ENCODE measurements around the gene GLYR1.

GLYR1 gene

GRCh38 chr16:4890686-4891085 lies 43.6 kb upstream of the GLYR1 start:
- Histone ChIP-seq H3K4me3 (ENCODE audit: low read depth, low read length) (no peak overlapping the region), H3K23ac (ENCODE audit: low read length) (no peak overlapping the region), H2BK5ac (ENCODE audit: low read depth, low read length, poor library complexity) (no peak overlapping the region), H3K14ac (ENCODE audit: low read length) (no peak overlapping the region), H4K12ac (ENCODE audit: low read depth, low read length) (no peak overlapping the region), H4K91ac (ENCODE audit: low read depth, low read length) (no peak overlapping the region), H3K9me3 (ENCODE audit: insufficient read depth, low read depth, low read length) (peaks cover 2% of the 10 kb centered on the region), H3K79me2 (ENCODE audit: control insufficient read depth, insufficient read depth, low read length, poor library complexity) (no peaks in the 10 kb centered on the region), H3K4me2 (ENCODE audit: low read length) (no peak overlapping the region), H2BK12ac (ENCODE audit: low read length) (no peak overlapping the region), H2BK120ac (ENCODE audit: insufficient read depth, low read length, poor library complexity) (no peak overlapping the region), H2AFZ (ENCODE audit: insufficient read depth, low read length, poor library complexity) (no peak overlapping the region), H2AK5ac (ENCODE audit: low read length) (no peak overlapping the region), H3K27me3 (ENCODE audit: insufficient read depth, low read length) (no peaks in the 10 kb centered on the region), H3K4me1 (ENCODE audit: control insufficient read depth in 1 of 2, insufficient read depth in 2 of 2, low read length in 2 of 2) (no peaks in the 10 kb centered on the region), H3K18ac (ENCODE audit: low read length) (no peak overlapping the region), H3K9ac (ENCODE audit: low read length) (no peak overlapping the region), H3K27ac (ENCODE audit: low read depth, low read length) (no peak overlapping the region), H4K8ac (ENCODE audit: low read depth, low read length) (no peak overlapping the region), H3K36me3 (ENCODE audit: control insufficient read depth in 1 of 2, insufficient read depth in 2 of 2, low read length in 2 of 2) (peaks cover 35 to 45% of the 10 kb centered on the region in 2 experiments), H3K4ac (ENCODE audit: low read depth, low read length) (no peak overlapping the region), H3K79me1 (ENCODE audit: low read length) (no peaks in the 10 kb centered on the region)
- DNase-seq, result no peak
- WGBS (ENCODE audit: extremely low coverage, insufficient coverage, insufficient read length), result no CpG with 5 or more reads among the region's 16 CpGs

- H3K4me1 ChIP-seq (ENCODE audit: control insufficient read depth in 1 of 2, insufficient read depth in 2 of 2, low read length in 2 of 2), result no peaks in the 10 kb centered on the region
- no CpG with 5 or more reads among the region's 11 CpGs for WGBS (ENCODE audit: extremely low coverage, insufficient coverage, insufficient read length)
Measured at GRCh38 chr16:4890026-4890425, 42.9 kb upstream of the GLYR1 start.

DNA sequence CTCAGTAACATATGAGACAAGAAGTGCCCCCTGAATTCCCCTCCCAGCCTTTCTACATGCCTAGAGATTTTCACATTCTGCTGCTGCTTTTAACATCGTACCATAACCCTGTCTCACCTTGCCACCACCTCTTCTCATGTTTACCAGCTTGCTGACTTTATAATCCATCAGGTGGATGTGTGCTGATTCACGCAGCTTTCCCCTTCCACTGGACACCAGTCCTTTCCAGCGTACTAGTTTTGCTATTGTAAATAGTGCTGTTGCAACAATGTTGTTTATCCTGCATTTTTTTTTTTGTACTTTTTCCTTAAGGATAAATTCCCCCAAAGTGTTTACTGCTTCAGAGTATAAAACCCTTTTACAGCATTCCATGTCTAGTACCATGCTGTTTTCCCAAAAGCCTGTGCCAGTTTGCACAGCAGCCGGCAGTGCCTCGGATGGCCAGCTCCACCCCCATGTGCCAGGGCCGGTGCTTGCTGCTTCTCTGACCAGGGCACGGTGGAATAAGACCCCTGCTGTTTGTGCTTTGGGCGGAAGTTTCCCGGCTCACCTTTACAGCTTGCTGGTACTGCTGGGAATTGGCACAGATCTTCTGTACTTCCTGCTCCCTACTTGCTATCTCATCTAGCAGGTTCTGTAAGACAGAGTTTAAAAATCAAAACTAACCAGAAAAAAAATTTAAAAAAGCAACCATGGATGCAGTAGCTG lies 41.5 kb upstream of the GLYR1 start:
- H3K27me3 ChIP-seq (ENCODE audit: insufficient read depth, low read length), result no peaks in the 10 kb centered on the region
- H3K4me3 ChIP-seq (ENCODE audit: low read depth, low read length), result no peak overlapping the region
- no peak overlapping the region for H2BK120ac ChIP-seq (ENCODE audit: insufficient read depth, low read length, poor library complexity)
- no peaks in the 10 kb centered on the region for H3K4me1 ChIP-seq (ENCODE audit: control insufficient read depth in 1 of 2, insufficient read depth in 2 of 2, low read length in 2 of 2)
- no peak overlapping the region for H2BK5ac ChIP-seq (ENCODE audit: low read depth, low read length, poor library complexity)
- H3K4ac ChIP-seq (ENCODE audit: low read depth, low read length), result no peak overlapping the region
- H4K8ac ChIP-seq (ENCODE audit: low read depth, low read length), result no peak overlapping the region
- no peak overlapping the region for H4K91ac ChIP-seq (ENCODE audit: low read depth, low read length)
- H3K18ac ChIP-seq (ENCODE audit: low read length), result no peak overlapping the region
- no peak overlapping the region for H4K12ac ChIP-seq (ENCODE audit: low read depth, low read length)
- no peak overlapping the region for H2AFZ ChIP-seq (ENCODE audit: insufficient read depth, low read length, poor library complexity)
- H3K36me3 ChIP-seq (ENCODE audit: control insufficient read depth in 1 of 2, insufficient read depth in 2 of 2, low read length in 2 of 2), result peaks cover 56 to 66% of the 10 kb centered on the region in 2 experiments
- H3K9ac ChIP-seq (ENCODE audit: low read length), result no peak overlapping the region
- WGBS (ENCODE audit: extremely low coverage, insufficient coverage, insufficient read length), result no CpG with 5 or more reads among the region's 9 CpGs
- no peaks in the 10 kb centered on the region for H3K79me2 ChIP-seq (ENCODE audit: control insufficient read depth, insufficient read depth, low read length, poor library complexity)
- H3K9me3 ChIP-seq (ENCODE audit: insufficient read depth, low read depth, low read length), result peaks cover 2% of the 10 kb centered on the region
- no peak for DNase-seq
- no peak overlapping the region for H3K14ac ChIP-seq (ENCODE audit: low read length)
- no peaks in the 10 kb centered on the region for H3K79me1 ChIP-seq (ENCODE audit: low read length)
- no peak overlapping the region for H3K27ac ChIP-seq (ENCODE audit: low read depth, low read length)
- no peak overlapping the region for H2AK5ac ChIP-seq (ENCODE audit: low read length)
- no peak overlapping the region for H3K4me2 ChIP-seq (ENCODE audit: low read length)
- no peak overlapping the region for H3K23ac ChIP-seq (ENCODE audit: low read length)
- H2BK12ac ChIP-seq (ENCODE audit: low read length), result no peak overlapping the region

More at GRCh38 chr16:4890026-4890425, 42.9 kb upstream of the GLYR1 start:
- DNase-seq, result no peak
- H2AFZ ChIP-seq (ENCODE audit: insufficient read depth, low read length, poor library complexity), result no peak overlapping the region
- H3K79me1 ChIP-seq (ENCODE audit: low read length), result no peaks in the 10 kb centered on the region
- no peak overlapping the region for H4K91ac ChIP-seq (ENCODE audit: low read depth, low read length)
- H3K79me2 ChIP-seq (ENCODE audit: control insufficient read depth, insufficient read depth, low read length, poor library complexity), result no peaks in the 10 kb centered on the region
- H3K27ac ChIP-seq (ENCODE audit: low read depth, low read length), result no peak overlapping the region
- H3K4me3 ChIP-seq (ENCODE audit: low read depth, low read length), result no peak overlapping the region
- H3K23ac ChIP-seq (ENCODE audit: low read length), result no peak overlapping the region
- peaks cover 41 to 51% of the 10 kb centered on the region in 2 experiments for H3K36me3 ChIP-seq (ENCODE audit: control insufficient read depth in 1 of 2, insufficient read depth in 2 of 2, low read length in 2 of 2)
- H2AK5ac ChIP-seq (ENCODE audit: low read length), result no peak overlapping the region
- no peak overlapping the region for H3K14ac ChIP-seq (ENCODE audit: low read length)
- no peak overlapping the region for H3K4ac ChIP-seq (ENCODE audit: low read depth, low read length)
- no peak overlapping the region for H2BK5ac ChIP-seq (ENCODE audit: low read depth, low read length, poor library complexity)
- H3K9ac ChIP-seq (ENCODE audit: low read length), result no peak overlapping the region
- H3K4me2 ChIP-seq (ENCODE audit: low read length), result no peak overlapping the region
- no peak overlapping the region for H3K18ac ChIP-seq (ENCODE audit: low read length)
- no peak overlapping the region for H2BK12ac ChIP-seq (ENCODE audit: low read length)
- H4K8ac ChIP-seq (ENCODE audit: low read depth, low read length), result no peak overlapping the region
- no peak overlapping the region for H2BK120ac ChIP-seq (ENCODE audit: insufficient read depth, low read length, poor library complexity)
- H3K9me3 ChIP-seq (ENCODE audit: insufficient read depth, low read depth, low read length), result peaks cover 2% of the 10 kb centered on the region
- no peak overlapping the region for H4K12ac ChIP-seq (ENCODE audit: low read depth, low read length)
- no peaks in the 10 kb centered on the region for H3K27me3 ChIP-seq (ENCODE audit: insufficient read depth, low read length)

GRCh38 chr16:4886151-4886550 lies 39.1 kb upstream of the GLYR1 start:
- no peaks in the 10 kb centered on the region for H3K79me1 ChIP-seq (ENCODE audit: low read length)
- no peaks in the 10 kb centered on the region for H3K4me1 ChIP-seq (ENCODE audit: control insufficient read depth in 1 of 2, insufficient read depth in 2 of 2, low read length in 2 of 2)
- no peak overlapping the region for H2BK12ac ChIP-seq (ENCODE audit: low read length)
- H3K4ac ChIP-seq (ENCODE audit: low read depth, low read length), result no peak overlapping the region
- peaks cover 67 to 80% of the 10 kb centered on the region in 2 experiments for H3K36me3 ChIP-seq (ENCODE audit: control insufficient read depth in 1 of 2, insufficient read depth in 2 of 2, low read length in 2 of 2)
- no peak overlapping the region for H3K23ac ChIP-seq (ENCODE audit: low read length)
- peaks cover 4% of the 10 kb centered on the region for H3K9me3 ChIP-seq (ENCODE audit: insufficient read depth, low read depth, low read length)
- H3K9ac ChIP-seq (ENCODE audit: low read length), result no peak overlapping the region
- no peak overlapping the region for H3K27ac ChIP-seq (ENCODE audit: low read depth, low read length)
- H3K14ac ChIP-seq (ENCODE audit: low read length), result no peak overlapping the region
- no peak overlapping the region for H2BK5ac ChIP-seq (ENCODE audit: low read depth, low read length, poor library complexity)
- WGBS (ENCODE audit: extremely low coverage, insufficient coverage, insufficient read length), result no CpG with 5 or more reads among the region's 5 CpGs
- DNase-seq, result peak in 1 of 2 donors; percentile 33
- H2BK120ac ChIP-seq (ENCODE audit: insufficient read depth, low read length, poor library complexity), result no peak overlapping the region
- no peak overlapping the region for H3K18ac ChIP-seq (ENCODE audit: low read length)
- H3K4me2 ChIP-seq (ENCODE audit: low read length), result no peak overlapping the region
- no peaks in the 10 kb centered on the region for H3K27me3 ChIP-seq (ENCODE audit: insufficient read depth, low read length)
- no peak overlapping the region for H4K8ac ChIP-seq (ENCODE audit: low read depth, low read length)
- H3K79me2 ChIP-seq (ENCODE audit: control insufficient read depth, insufficient read depth, low read length, poor library complexity), result no peaks in the 10 kb centered on the region
- no peak overlapping the region for H2AK5ac ChIP-seq (ENCODE audit: low read length)
- no peak overlapping the region for H4K12ac ChIP-seq (ENCODE audit: low read depth, low read length)
- H3K4me3 ChIP-seq (ENCODE audit: low read depth, low read length), result no peak overlapping the region
- H4K91ac ChIP-seq (ENCODE audit: low read depth, low read length), result no peak overlapping the region
- no peak overlapping the region for H2AFZ ChIP-seq (ENCODE audit: insufficient read depth, low read length, poor library complexity)

Measured in trophoblast cell (in vitro differentiated cells and primary cell).